Glomerular endothelial cell (primary cell): Measurements from ENCODE around the gene FAF1. TPM values are rescaled to one million over a fixed set of nuclear protein-coding genes. Genes with fewer than 3 reads are reported as not detected.

Source experiments
- DNase-seq: peaks from one replicate; pipeline ENCODE4 v3.0.0-alpha.2; 2011; ENCODE audit warnings: low read depth, low spot score; ENCODE audit errors: extremely low read depth
- total RNA-seq: library from RNA; depleted of rRNA; stranded (reverse); fragments of >200 nt; gene quantifications from 2 replicates; pipeline ENCODE4 v1.2.3, GENCODE V29; 2015

The FAF1 gene
- total RNA-seq, 1 donor from 2014 or later: 42.9 TPM

DNA sequence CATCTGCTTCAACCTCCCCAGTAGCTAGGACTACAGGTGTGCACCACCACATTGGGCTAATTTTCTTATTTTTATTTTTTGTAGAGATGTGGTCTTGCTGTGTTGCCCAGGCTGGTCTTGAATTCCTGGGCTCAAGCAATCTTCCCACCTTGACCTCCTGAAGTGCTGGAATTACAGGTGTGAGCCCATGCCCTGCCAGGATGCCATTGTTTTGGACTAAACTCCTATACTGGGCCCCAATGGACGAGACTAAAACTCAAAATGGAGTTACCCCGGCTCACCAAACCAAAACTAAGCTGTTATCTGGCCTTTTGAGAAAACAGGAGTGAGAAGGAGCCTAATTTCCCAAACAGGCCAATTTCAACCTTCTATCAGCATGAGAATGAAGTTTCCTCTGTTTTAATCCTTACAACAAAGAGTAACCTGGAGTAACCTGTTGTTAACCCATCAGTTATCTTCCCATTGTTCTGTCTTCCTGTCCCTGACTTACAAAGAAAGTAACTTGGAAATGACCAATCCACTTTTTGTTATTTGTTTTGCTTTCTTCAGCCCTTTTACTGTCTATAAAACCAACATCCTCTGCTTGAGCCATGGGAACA, 566.4 kb downstream of the FAF1 start:
- DNase-seq: no peak

Other genes with a start within 250 kb of the FAF1 start
- 1.0 and 3.3 TPM in 2 replicates for gene CDKN2C, start 10.0 kb upstream of the FAF1 start, total RNA-seq
- not detected in 2 replicates for gene C1orf185, start 142.0 kb upstream of the FAF1 start, total RNA-seq